CD8-positive, alpha-beta memory T cell (primary cell): ENCODE data around the gene TNFRSF9. TPM values are rescaled to one million over a fixed set of nuclear protein-coding genes. Genes with fewer than 3 reads are reported as not detected.
A peak's percentile ranks its signal among the peaks of the same experiment; 100 is the strongest.

Experiments
- CTCF ChIA-PET: fragments of 350-600 bp; sonication (Branson Sonifier 250); formaldehyde crosslinking; loops from one replicate; lab custom pipeline; 2021; ENCODE audit warnings: antibody characterized with exemption; lab: Charles Lee
- POLR2A ChIA-PET: fragments of 350-600 bp; sonication (Branson Sonifier 250); formaldehyde crosslinking; loops from one replicate; lab custom pipeline; 2021; ENCODE audit warnings: antibody characterized with exemption; lab: Charles Lee
- DNase-seq, 5 donors: peaks; one replicate each; pipeline versions ENCODE4 v3.0.0 to v3.0.0-alpha.2; 2020 to 2022; ENCODE audit warnings: mixed read lengths in 1 of 5
- H3K27ac ChIP-seq: one replicate; pipeline ENCODE4 v1.7.0; 2013; ENCODE audit warnings: low read depth, mild to moderate bottlenecking, low read length, moderate library complexity
- H3K27me3 ChIP-seq: 2 replicates; pipeline ENCODE4 v1.7.0; 2013; ENCODE audit warnings: low read length, mild to moderate bottlenecking; ENCODE audit not compliant: insufficient read depth, poor library complexity, severe bottlenecking
- H3K36me3 ChIP-seq: 2 replicates; pipeline ENCODE4 v1.7.0; 2013; ENCODE audit warnings: mild to moderate bottlenecking, low read length, moderate library complexity; ENCODE audit not compliant: insufficient read depth
- H3K4me1 ChIP-seq: 2 replicates; pipeline ENCODE4 v1.7.0; 2013; ENCODE audit warnings: mild to moderate bottlenecking, low read length, moderate library complexity; ENCODE audit not compliant: insufficient read depth
- H3K4me3 ChIP-seq: 2 replicates; pipeline ENCODE4 v1.7.0; 2013; ENCODE audit warnings: mild to moderate bottlenecking, low read length
- H3K9me3 ChIP-seq: 2 replicates; pipeline ENCODE4 v1.7.0; 2013; ENCODE audit warnings: mild to moderate bottlenecking, low read length
- H3K27ac Mint-ChIP-seq, 8 donors: one replicate each; pipeline ENCODE4 v1.8.0; 2020 to 2021; ENCODE audit warnings: mixed read lengths in 8 of 8, mild to moderate bottlenecking in 6 of 8, inconsistent platforms in 3 of 8, moderate library complexity in 3 of 8
- H3K27me3 Mint-ChIP-seq, 2 donors: one replicate each; pipeline ENCODE4 v1.8.0; 2020 to 2021; ENCODE audit warnings: mixed read lengths in 2 of 2, mild to moderate bottlenecking in 1 of 2, moderate library complexity in 1 of 2
- H3K36me3 Mint-ChIP-seq, 3 donors: one replicate each; pipeline ENCODE4 v1.8.0; 2020 to 2021; ENCODE audit warnings: mixed read lengths in 3 of 3, inconsistent platforms in 1 of 3, mild to moderate bottlenecking in 1 of 3
- H3K4me1 Mint-ChIP-seq, 3 donors: one replicate each; pipeline ENCODE4 v1.8.0; 2020 to 2021; ENCODE audit warnings: mixed read lengths in 3 of 3, inconsistent platforms in 1 of 3, mild to moderate bottlenecking in 1 of 3
- H3K4me3 Mint-ChIP-seq, 7 donors: one replicate each; pipeline ENCODE4 v1.8.0; 2020 to 2021; ENCODE audit warnings: mixed read lengths in 7 of 7, mild to moderate bottlenecking in 6 of 7, moderate library complexity in 4 of 7, inconsistent platforms in 2 of 7
- H3K9me3 Mint-ChIP-seq, 5 donors: one replicate each; pipeline ENCODE4 v1.8.0; 2020 to 2022; ENCODE audit warnings: mixed read lengths in 5 of 5, mild to moderate bottlenecking in 3 of 5, moderate library complexity in 2 of 5, inconsistent platforms in 1 of 5
- polyA plus RNA-seq: library from polyadenylated mRNA; unstranded; fragments of 300-500 nt; fragmentation: Illumina TruSeq; gene quantifications from one replicate; pipeline ENCODE4 v1.2.3, GENCODE V29; 2021
- total RNA-seq, 2 experiments: library from RNA; stranded (reverse); gene quantifications; one replicate each; pipeline ENCODE4 v1.2.3, GENCODE V29; 2021

The TNFRSF9 gene
- total and polyA plus RNA-seq, 3 experiments from 2014 or later: 14.4 to 279 (median 273) TPM

GRCh38 chr1:7896994-7897393 lies 43.6 kb downstream of the TNFRSF9 start:
- H3K4me3 ChIP-seq: no peak overlapping the region
- no peaks in the 10 kb centered on the region for H3K9me3 ChIP-seq
- H3K36me3 Mint-ChIP-seq: no peaks in the 10 kb centered on the region
- no peaks in the 10 kb centered on the region for H3K36me3 ChIP-seq
- no peaks in the 10 kb centered on the region for H3K9me3 Mint-ChIP-seq
- peaks cover 5 to 14% (median 10%) of the 10 kb centered on the region in 3 donors for H3K4me1 Mint-ChIP-seq
- peaks cover 0 to 2% of the 10 kb centered on the region in 2 donors for H3K27me3 Mint-ChIP-seq
- H3K27ac Mint-ChIP-seq: no peak overlapping the region
- DNase-seq: no peak
- ChIA-PET CTCF (no interaction called here), POLR2A (no interaction called here)
- H3K27ac ChIP-seq: no peak overlapping the region
- no peaks in the 10 kb centered on the region for H3K4me1 ChIP-seq
- H3K4me3 Mint-ChIP-seq: no peak overlapping the region
- H3K27me3 ChIP-seq: no peaks in the 10 kb centered on the region

GRCh38 chr1:7893529-7894180 lies 47.0 kb downstream of the TNFRSF9 start:
- Histone ChIP-seq H3K4me3 (no peak overlapping the region), H3K36me3 (no peaks in the 10 kb centered on the region), H3K9me3 (no peaks in the 10 kb centered on the region), H3K4me1 (no peaks in the 10 kb centered on the region), H3K27ac (no peak overlapping the region), H3K27me3 (no peaks in the 10 kb centered on the region)
- POLR2A ChIA-PET: interaction anchor here (0.6 kb wide), 1 partner anchor 13 kb away, joined by 3 read pairs; no protein-coding TSS in a partner anchor
- Mint-ChIP-seq H3K4me1 (peaks cover 0 to under 1% (median 0%) of the 10 kb centered on the region in 3 donors), H3K4me3 (no peak overlapping the region), H3K27me3 (peaks cover 8 to 12% of the 10 kb centered on the region in 2 donors), H3K27ac (no peak overlapping the region), H3K9me3 (no peaks in the 10 kb centered on the region), H3K36me3 (peaks cover 0 to 2% (median 0%) of the 10 kb centered on the region in 3 donors)
- CTCF ChIA-PET: no interaction called here
- no peak for DNase-seq

- H3K27ac Mint-ChIP-seq: no peak overlapping the region
- Histone ChIP-seq H3K9me3 (no peaks in the 10 kb centered on the region), H3K4me3 (no peak overlapping the region), H3K27me3 (no peaks in the 10 kb centered on the region), H3K36me3 (no peaks in the 10 kb centered on the region), H3K4me1 (no peaks in the 10 kb centered on the region), H3K27ac (no peak overlapping the region)
- no peak for DNase-seq
- H3K36me3 Mint-ChIP-seq: peaks cover 0 to 2% (median 0%) of the 10 kb centered on the region in 3 donors
- H3K9me3 Mint-ChIP-seq: no peaks in the 10 kb centered on the region
- no peak overlapping the region for H3K4me3 Mint-ChIP-seq
- H3K4me1 Mint-ChIP-seq: no peaks in the 10 kb centered on the region
- CTCF ChIA-PET: interaction anchor here (0.9 kb wide), 1 partner anchor 223 kb away, joined by 3 read pairs; no protein-coding TSS in a partner anchor
- peaks cover 12 to 20% of the 10 kb centered on the region in 2 donors for H3K27me3 Mint-ChIP-seq
- POLR2A ChIA-PET: interaction anchor here (0.6 kb wide), 1 partner anchor 41 kb away, joined by 3 read pairs; no protein-coding TSS in a partner anchor
Measured at GRCh38 chr1:7891804-7892203, 48.8 kb downstream of the TNFRSF9 start.

- ChIA-PET CTCF (interaction anchor here (0.9 kb wide), 1 partner anchor 222 kb away, joined by 3 read pairs; no protein-coding TSS in a partner anchor), POLR2A (no interaction called here)
- peaks cover 0 to 2% (median 0%) of the 10 kb centered on the region in 3 donors for H3K36me3 Mint-ChIP-seq
- H3K4me3 Mint-ChIP-seq: no peak overlapping the region
- no peak overlapping the region for H3K27ac ChIP-seq
- no peaks in the 10 kb centered on the region for H3K9me3 Mint-ChIP-seq
- H3K4me1 Mint-ChIP-seq: no peaks in the 10 kb centered on the region
- H3K27me3 Mint-ChIP-seq: peaks cover 14 to 26% of the 10 kb centered on the region in 2 donors
- no peaks in the 10 kb centered on the region for H3K4me1 ChIP-seq
- no peak for DNase-seq
- H3K4me3 ChIP-seq: no peak overlapping the region
- no peaks in the 10 kb centered on the region for H3K36me3 ChIP-seq
- H3K27me3 ChIP-seq: no peaks in the 10 kb centered on the region
- no peak overlapping the region for H3K27ac Mint-ChIP-seq
- no peaks in the 10 kb centered on the region for H3K9me3 ChIP-seq
Measured at GRCh38 chr1:7890853-7891252, 49.8 kb downstream of the TNFRSF9 start.

DNA sequence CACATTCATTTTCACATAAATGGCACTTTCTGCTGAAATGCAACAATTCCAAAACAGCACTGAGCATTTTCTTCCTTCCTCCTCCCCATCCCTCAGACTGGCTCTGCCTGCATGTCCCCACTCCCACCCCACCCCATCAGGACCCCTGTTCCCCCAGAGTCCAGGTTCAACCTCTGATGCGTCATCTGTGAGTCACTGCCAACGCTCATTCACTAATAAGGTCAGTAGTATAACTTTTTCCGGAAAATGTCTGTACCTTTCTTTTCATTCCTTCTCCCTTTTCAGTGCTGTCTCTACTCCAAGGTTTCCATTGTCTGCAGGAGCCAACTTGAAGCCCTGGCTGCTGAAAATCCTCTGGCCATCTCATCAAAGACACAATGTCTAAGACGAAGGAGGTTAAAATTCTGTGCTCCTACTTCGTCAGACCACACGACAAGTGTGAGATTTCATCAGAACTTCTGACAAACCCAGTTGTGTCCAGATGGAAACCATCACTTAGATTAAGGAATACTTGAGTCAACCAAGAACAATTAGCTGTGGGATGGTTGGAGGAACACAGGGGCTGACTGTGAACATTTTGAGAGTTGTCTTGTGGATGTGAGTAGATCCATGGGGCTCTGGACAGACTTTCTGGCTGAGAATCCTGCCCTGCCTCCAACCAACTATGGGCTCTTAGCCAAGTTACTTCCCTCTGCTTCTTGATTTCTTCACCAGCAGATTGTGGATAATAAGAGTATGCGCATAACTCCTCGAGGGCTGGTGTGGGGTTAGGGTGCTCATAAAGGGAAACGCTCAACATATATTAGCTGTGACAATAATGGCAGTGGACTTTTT lies 52.2 kb downstream of the TNFRSF9 start:
- ChIA-PET CTCF (no interaction called here), POLR2A (interaction anchor here (0.5 kb wide), 1 partner anchor 20 kb away, joined by 3 read pairs; no protein-coding TSS in a partner anchor)
- Histone ChIP-seq H3K27me3 (no peaks in the 10 kb centered on the region), H3K27ac (no peak overlapping the region), H3K4me1 (no peaks in the 10 kb centered on the region), H3K9me3 (no peaks in the 10 kb centered on the region), H3K36me3 (no peaks in the 10 kb centered on the region), H3K4me3 (no peak overlapping the region)
- Mint-ChIP-seq H3K36me3 (peaks cover 0 to 2% (median 0%) of the 10 kb centered on the region in 3 donors), H3K27me3 (peaks cover 18 to 37% of the 10 kb centered on the region in 2 donors), H3K27ac (peak overlapping the region in 1 of 8 donors; percentile 43), H3K9me3 (no peaks in the 10 kb centered on the region), H3K4me3 (no peak overlapping the region), H3K4me1 (no peaks in the 10 kb centered on the region)
- DNase-seq: no peak

- H3K36me3 ChIP-seq: no peaks in the 10 kb centered on the region
- H3K4me1 ChIP-seq: no peaks in the 10 kb centered on the region
- CTCF ChIA-PET: no interaction called here
- H3K4me3 ChIP-seq: no peak overlapping the region
- H3K27me3 Mint-ChIP-seq: peaks cover 18 to 37% of the 10 kb centered on the region in 2 donors
- H3K4me1 Mint-ChIP-seq: no peaks in the 10 kb centered on the region
- H3K4me3 Mint-ChIP-seq: no peak overlapping the region
- H3K27ac ChIP-seq: no peak overlapping the region
- POLR2A ChIA-PET: no interaction called here
- H3K27me3 ChIP-seq: no peaks in the 10 kb centered on the region
- DNase-seq: no peak
- H3K9me3 Mint-ChIP-seq: no peaks in the 10 kb centered on the region
- H3K36me3 Mint-ChIP-seq: peaks cover 0 to 2% (median 0%) of the 10 kb centered on the region in 3 donors
- H3K9me3 ChIP-seq: no peaks in the 10 kb centered on the region
- no peak overlapping the region for H3K27ac Mint-ChIP-seq
Measured at GRCh38 chr1:7886405-7886745, 54.3 kb downstream of the TNFRSF9 start.

GRCh38 chr1:7885513-7886404 lies 54.9 kb downstream of the TNFRSF9 start:
- DNase-seq: peak in 2 of 5 donors; percentile 2 to 51
- Mint-ChIP-seq H3K27me3 (peaks cover 18 to 37% of the 10 kb centered on the region in 2 donors), H3K4me1 (no peaks in the 10 kb centered on the region), H3K36me3 (no peaks in the 10 kb centered on the region), H3K27ac (no peak overlapping the region), H3K4me3 (no peak overlapping the region), H3K9me3 (no peaks in the 10 kb centered on the region)
- no peak overlapping the region for H3K27ac ChIP-seq
- POLR2A ChIA-PET: no interaction called here
- H3K9me3 ChIP-seq: no peaks in the 10 kb centered on the region
- no peak overlapping the region for H3K4me3 ChIP-seq
- H3K36me3 ChIP-seq: no peaks in the 10 kb centered on the region
- H3K27me3 ChIP-seq: no peaks in the 10 kb centered on the region
- CTCF ChIA-PET: no interaction called here
- no peaks in the 10 kb centered on the region for H3K4me1 ChIP-seq
